ENCODE data around the gene PA2G4.
A peak's percentile ranks its signal among the peaks of the same experiment; 100 is the strongest.

PA2G4 gene

GRCh38 chr12:56127485-56127887 is 23.1 kb downstream of the PA2G4 start:
- DNase-seq = no peak

DNA sequence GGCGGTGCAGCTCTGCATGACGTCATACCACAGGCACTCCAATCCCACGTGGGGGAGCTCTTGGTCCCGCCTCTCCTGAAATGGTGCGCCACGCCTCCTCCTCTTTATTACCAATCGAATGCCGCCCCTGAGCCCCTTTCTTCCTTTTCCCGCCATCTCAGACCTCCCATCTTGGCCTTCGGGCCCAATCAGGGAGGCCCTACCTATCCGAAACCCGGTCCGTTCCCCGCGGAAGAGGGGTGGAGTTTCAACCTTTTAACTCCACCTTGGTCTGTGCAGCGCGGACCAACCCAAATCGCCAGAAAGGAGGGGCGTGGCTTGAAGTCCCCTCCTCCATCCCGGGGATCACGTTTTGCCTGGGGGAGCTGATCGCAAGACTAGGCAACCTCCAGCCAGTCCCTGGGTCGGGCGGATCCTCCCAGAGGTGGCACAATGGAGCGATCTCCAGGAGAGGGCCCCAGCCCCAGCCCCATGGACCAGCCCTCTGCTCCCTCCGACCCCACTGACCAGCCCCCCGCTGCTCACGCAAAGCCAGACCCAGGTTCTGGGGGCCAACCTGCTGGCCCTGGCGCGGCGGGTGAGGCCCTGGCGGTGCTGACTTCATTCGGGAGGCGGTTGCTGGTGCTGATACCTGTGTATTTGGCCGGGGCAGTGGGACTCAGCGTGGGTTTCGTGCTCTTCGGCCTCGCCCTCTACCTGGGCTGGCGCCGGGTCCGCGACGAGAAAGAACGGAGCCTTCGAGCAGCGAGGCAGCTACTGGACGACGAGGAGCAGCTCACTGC is 23.7 kb downstream of the PA2G4 start, which contains the start of gene ESYT1:
ESYT1 (plus strand) TSS at position 380 of the 782 bp plus-strand sequence; CDS start at position 433, 53 bp downstream.
- DNase-seq = peak; percentile 100

DNA sequence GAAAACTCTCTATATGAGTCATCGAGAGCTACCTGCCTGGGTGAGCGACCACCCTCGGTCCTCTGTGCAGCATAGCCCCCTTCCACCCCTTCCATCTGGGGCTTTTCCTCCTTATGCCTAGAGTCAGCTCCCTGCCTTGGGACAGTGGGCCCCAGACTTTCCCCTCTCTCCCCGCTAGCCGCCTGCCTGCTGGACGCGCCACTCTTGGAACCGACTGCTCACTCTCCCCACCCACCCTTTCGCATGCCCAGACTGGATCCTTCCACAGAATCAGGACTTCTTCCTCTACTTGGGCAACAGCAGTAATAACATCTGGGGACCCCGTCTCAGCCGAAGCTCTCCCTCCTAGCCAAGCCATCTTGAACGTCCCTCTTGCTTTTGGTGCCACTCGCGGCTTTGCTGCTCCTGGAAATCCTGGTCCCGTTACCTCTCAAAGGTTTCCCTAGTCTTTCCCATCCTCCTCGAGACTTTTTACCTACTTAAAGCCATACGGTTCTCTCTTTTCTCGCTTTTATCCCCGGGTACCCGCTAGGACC is 24.4 kb downstream of the PA2G4 start:
- no peak for DNase-seq

DNA sequence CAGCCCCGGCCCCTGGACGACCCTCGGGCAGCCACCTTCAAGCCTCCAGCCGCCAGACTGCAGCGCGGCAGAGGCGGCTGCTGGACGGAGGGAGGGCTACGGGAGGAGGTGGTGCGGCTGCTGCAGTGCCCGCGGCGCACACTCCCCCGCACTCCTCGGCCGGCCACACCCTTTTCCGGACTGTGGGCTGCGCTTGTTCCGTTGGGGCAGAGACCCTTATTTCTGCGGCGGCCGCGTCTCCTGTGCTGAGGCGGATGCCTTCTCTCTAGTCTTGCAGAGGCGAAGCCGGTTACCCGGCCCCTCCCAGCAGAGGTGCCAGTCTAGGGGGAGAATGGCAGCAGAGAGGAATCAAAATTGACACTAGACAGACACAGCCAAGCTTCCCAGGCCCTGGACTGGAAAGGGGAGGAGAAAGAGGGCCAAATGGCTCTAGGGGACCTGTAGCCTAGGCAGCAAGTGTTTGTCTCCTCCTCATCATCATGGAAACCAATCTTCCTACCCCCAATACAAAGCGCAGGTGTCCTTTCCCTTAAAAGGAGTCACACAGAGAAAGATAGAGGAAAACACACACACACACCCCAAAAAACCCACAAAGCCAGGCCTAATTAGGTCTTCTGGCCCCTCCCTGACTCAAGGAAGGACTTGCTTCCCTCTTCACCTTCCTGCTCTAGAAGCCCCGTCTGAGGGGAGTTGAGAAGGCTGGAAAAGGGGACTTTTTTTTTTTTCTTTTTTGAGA is 25.0 kb downstream of the PA2G4 start:
- DNase-seq = peak; percentile 80

- DNase-seq = no peak
These were observed 25.7 kb downstream of the PA2G4 start for GRCh38 chr12:56129942-56130495.

DNA sequence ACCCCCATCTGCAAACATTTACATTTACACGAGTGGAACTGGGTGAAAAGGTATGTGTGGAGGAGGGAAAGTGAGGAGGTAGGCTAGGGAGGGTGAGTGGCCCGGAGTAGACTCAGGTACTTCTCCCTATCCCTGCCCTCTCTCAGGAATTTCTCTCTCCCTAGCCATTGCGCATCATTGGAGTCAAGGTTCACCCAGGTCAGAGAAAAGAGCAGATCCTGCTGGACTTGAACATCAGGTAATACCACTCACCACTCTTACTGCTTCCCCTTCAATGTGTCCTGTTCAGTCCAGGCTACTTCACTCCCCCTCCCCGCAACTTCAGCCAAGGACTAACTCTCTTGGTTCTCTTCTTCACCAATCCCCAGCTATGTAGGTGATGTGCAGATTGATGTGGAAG is 26.5 kb downstream of the PA2G4 start:
- no peak for DNase-seq

- DNase-seq = no peak
These were observed 30.5 kb downstream of the PA2G4 start for GRCh38 chr12:56134897-56135296.

GRCh38 chr12:56137853-56138571 is 33.7 kb downstream of the PA2G4 start:
- no peak for DNase-seq

DNA sequence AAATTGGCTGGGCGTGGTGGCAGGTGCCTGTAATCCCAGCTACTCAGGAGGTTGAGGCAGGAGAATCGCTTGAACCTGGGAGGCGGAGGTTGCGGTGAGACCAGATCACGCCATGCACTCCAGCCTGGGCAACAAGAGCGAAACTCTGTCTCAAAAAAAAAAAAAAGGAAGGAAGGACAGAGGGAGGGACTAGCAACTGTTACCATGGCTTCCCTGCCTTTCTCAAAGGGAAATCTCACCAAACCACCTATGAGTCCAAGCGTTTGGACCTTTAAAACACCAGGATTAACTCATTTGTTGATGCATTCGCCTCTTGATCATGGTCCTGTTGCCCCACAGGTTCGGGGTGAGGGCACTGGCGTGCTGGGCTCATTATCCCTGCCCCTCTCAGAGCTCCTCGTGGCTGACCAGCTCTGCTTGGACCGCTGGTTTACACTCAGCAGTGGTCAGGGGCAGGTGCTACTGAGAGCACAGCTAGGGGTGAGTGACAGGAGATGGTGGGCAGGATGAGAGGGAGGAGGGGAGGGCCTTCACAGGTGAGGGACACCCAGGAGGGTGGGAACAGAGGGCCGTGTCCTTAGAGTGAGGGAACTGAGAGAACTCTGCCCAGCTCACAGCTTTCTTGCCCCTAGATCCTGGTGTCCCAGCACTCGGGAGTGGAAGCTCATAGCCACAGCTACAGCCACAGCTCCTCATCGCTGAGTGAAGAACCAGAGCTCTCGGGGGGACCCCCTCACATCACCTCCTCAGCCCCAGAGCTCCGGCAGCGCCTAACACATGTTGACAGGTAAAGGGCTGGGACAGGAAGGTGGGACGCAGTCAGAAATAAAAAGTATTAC is 37.8 kb downstream of the PA2G4 start:
- no peak for DNase-seq

GRCh38 chr12:56143217-56143616 is 38.9 kb downstream of the PA2G4 start:
- no peak for DNase-seq

- no peak for DNase-seq
These were observed 39.5 kb downstream of the PA2G4 start for GRCh38 chr12:56143870-56144269.

- DNase-seq = no peak
These were observed 40.9 kb downstream of the PA2G4 start for GRCh38 chr12:56145217-56145616.

GRCh38 chr12:56146492-56147460 is 42.4 kb downstream of the PA2G4 start:
- no peak for DNase-seq

DNA sequence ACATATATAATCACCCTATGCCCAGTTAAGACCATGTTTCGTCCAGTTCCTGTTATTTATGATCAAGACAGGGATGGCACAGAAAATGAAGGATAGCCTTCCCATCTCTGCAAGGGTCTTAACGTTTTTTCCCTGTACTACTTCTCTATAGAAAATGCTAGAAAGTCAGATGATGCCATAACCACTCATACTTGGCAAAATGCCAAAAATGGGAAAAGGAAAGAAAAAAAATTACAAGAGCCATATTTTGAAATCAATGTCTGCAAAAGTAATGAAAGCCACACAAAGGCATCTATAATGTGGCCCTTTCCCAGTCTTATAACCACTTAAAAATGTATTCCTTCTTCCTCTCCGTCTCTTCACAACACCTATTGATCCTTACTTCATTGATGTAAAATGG is 46.2 kb downstream of the PA2G4 start:
- DNase-seq = no peak

GRCh38 chr12:56151672-56152131 is 47.3 kb downstream of the PA2G4 start:
- DNase-seq = peak; percentile 57

DNA sequence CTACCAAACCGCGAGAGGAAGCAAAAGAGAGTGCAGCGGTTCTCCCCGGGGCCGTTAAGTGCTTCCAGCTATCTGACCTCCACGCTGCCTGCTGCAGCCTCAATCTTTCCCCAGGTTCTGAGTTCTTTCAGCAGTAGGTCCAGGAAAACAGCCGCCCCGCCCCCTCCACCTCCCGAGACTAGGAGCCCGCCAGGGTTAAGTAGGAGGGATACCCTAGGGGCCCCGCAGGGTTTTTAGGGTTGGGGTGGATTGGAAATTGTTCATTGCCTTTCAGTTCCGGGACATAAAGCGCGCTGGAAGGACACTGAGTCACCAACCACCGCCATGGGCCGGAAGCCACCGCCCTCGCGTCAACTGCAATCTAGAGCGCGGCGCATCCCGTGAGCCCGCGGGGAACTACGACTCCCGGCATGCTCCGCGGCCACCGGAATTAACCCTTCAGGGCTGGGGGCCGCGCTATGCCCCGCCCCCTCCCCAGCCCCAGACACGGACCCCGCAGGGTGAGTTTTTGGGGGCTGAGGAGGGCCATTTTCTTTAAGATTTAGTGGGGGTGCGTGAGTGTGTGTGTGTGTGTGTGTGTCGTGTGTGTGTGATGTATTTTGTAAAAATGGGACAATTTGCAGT is 47.9 kb downstream of the PA2G4 start, which contains the start of gene MYL6B:
MYL6B (plus strand) TSS at position 456 of the 624 bp plus-strand sequence. CDS start 1,332 bp downstream, outside the sequence.
- DNase-seq = peak; percentile 89

GRCh38 chr12:56152756-56153677 is 48.7 kb downstream of the PA2G4 start:
- no peak for DNase-seq

DNA sequence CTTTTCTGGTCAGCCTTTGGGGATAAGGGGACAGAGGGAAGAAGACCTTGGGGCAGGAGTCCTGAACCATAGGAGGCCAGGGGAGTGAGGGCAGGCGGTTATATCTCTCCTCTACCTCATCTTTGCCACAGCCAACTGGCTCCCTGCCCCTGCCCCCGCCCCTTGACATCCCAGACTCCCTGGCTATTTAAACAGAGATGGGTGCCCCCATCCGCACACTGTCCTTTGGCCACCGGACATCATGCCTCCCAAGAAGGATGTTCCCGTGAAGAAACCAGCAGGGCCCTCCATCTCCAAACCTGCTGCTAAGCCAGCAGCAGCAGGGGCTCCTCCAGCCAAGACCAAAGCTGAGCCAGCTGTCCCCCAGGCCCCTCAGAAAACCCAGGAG is 49.3 kb downstream of the PA2G4 start:
- no peak for DNase-seq

DNA sequence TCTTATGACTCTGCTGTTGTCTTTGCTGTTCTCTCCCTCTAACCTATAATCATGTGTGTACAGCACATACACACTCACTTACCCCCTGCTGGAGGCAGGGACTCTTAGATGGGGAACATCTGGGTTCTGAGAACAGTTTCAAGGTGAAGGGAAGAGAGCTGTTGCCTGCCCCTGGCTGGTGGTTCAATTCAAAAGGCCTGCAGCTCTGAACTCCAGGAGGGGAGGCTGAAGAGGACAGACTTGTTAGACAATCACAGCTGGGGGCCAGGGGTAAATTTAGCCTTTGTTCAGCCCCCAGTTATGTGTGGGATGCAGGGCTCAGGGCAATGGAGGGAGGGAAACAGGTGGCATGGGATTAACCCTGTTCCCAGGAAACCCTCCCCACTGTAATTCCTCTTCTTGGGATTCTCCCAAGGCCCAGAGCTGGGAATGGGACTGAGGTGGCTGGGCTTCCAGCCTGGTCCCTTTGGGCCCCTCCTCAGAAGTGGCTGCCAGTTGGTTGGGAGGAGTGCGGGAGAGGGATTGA is 50.0 kb downstream of the PA2G4 start:
- no peak for DNase-seq
